ENCODE measurements around the gene P4HB.

Gene P4HB

GRCh38 chr17:81859906-81860755 is at the start of gene P4HB:
P4HB (minus strand) TSS chr17:81860535; CDS start chr17:81860471, 64 bp downstream.
- DNase-seq = no peak

DNA sequence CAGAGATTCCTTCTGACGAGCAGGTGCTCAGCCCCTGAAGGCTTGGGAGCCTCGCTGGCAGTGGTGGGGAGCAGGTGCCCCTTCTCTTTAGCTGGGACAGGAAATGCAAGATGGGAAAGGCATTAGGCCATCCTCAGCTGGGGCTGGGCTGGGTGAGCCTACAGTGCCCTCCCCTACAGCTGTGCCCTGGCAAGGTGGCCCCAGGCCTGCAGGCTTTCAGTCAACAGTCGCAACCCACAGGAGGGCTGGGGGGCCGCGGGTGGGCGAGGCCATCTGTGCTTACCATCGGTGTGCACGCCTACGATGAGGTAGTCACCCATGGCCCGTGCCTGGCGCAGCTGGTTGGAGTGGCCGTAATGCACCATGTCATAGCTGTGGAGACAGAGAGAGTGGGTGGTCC is 48.9 kb upstream of the P4HB start:
- no peak for DNase-seq

GRCh38 chr17:81908793-81909192 is 48.5 kb upstream of the P4HB start:
- DNase-seq = no peak

GRCh38 chr17:81907219-81908145 is 47.1 kb upstream of the P4HB start:
- DNase-seq = no peak

- no peak for DNase-seq
Observed at GRCh38 chr17:81906476-81907218, 46.3 kb upstream of the P4HB start.

DNA sequence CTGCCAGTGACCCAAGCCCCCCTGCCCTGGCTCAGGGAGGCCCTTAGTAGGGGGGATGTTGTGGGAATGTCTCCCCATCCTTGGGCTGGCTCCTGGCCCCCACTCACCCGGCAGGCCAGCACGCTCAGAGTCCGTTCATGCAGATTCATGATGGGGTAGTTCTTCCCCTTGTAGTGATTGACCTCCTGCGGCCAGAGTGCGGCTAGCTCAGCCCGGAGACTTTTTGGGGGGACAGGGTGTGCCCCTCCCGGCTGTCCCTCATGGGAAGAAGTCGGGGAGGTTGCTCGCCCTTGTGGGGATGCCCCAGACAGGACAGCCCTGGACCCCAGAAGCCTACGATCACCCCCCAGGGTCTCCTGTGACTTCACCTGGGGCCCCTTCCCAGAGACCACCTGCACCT is 45.7 kb upstream of the P4HB start:
- no peak for DNase-seq

DNA sequence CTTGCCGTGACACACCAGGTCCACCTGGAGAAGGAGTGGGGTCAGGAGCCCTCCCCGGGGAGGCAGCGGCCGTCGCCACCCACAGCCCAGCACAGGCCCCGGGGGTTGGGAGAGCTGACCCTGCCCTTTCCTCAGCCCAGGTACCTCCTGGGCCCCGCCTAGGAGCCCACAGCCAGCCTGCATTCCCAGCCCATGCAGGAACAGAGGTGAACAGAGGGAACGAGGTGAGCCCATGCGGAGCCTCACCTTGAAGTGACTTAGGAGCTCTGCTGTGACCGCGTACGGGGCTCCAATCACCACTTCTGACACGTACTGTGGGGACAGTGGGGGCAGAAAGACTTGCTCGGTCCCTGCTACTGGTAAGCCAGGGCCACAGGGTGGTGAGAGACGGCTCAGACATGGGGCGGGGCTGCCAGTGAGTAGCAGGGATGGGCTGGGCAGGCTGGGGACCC is 45.1 kb upstream of the P4HB start:
- no peak for DNase-seq

DNA sequence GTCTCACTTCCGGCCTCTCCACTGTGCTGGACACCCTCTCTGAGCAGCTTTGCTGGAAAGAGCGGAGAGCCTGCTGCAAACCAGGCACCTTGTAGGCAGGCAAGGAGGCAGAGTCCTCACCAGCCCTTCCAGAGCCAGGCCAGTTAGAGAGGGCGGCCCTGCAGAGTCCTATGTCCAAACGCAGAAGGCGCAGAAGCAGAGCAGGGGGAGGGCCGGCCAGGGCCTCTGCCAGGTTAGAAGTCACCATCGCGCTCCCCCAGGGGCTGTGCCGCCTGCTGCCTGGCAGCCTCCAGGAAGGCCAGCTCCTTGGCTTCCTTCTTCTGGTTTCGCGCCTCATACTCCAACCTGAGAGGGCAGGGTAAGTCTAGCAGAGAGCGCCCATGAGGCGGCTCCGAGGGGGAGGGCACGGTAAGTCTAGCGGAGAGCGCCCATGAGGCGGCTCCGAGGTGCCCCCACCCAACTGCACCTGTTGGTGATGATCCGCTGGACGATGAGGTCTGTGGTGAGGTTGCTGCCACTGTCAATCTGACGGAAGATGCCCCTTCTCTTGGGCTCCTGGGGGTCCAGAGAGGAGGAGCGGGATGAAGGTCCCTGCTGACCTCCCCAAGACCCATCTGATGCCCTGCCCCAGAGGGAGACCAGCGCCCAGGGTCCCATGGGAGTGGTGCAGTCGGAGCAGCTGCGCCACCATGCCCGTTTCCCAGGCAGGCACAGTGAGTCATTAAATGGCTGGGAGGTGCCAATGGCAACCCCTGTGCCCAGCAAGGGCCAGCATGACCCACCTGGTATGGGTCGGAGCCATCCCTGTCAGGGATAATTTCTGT is 44.5 kb upstream of the P4HB start:
- no peak for DNase-seq

DNA sequence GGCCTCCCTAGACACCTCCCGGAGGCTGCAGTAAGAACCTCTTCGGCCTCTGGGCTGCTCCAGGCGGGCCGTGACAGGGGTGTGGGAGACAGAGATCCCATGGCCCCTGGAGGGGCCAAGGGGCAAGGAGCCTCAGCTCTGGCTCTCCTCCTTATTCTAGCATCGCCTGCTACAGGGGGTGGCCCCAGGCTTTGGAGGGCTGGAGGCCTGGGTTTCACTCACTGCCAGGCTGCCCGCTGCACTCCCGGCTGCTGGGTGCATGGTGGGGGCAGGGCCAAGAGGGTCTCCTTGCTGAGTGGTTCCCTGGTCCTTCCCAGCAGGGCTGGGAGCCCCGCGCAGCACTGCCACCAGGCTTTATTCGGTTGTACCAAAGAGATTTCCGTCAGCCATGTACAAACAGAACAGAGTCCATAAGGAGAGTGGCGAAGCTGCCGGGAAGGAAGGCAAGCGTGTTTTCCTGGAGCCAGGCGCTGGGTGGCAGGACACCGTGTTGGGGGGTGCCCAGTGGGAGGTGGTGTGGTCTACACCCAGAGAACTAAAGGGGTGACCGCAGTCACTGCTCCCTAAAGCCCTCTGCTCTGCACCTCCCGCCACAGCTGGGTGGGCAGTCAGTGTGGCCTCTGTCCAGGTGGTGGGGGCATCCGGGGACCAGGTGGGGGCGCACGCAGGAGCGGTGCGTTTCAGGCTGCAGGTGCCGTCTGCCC is 43.7 kb upstream of the P4HB start:
- DNase-seq = no peak

GRCh38 chr17:81903415-81903831 is 43.1 kb upstream of the P4HB start:
- DNase-seq = no peak

DNA sequence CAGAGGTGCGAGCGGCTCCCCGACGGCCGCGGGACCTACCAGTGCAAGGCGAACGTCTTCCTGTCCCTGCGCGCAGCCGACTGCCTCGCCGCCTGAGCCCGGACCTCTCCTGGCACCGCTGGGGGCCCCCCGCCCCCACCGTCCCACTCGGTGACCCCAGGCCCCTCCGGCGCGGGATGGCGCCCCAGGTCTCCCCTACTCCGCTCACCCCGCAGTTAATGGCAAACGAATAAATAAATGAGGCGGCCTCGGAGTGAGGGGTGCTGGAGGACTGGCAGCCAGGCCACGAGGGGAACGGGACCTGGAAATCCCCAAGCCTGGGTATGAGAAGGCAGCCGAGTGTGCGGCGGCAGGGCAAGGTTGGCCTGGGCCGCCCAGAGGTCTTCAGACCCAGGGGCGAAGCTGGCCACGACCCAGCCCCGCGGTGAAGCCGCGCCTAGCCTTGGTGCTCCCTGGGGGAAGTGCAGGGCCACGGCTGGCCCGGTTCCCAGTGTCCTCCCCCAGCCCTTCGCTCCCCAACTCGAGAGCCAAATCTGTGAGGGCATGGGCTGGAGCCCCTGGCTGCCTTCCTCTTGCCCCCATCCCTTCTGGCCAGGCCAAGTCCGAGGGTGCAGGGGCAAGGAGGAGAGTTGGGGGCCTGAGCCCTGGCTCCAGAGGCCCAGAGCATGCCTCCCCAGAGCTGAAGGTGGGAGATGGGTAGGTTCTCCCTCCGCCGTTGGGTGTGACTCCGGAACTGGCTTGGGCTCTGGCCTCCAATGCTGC is 42.5 kb upstream of the P4HB start:
- DNase-seq = no peak

DNA sequence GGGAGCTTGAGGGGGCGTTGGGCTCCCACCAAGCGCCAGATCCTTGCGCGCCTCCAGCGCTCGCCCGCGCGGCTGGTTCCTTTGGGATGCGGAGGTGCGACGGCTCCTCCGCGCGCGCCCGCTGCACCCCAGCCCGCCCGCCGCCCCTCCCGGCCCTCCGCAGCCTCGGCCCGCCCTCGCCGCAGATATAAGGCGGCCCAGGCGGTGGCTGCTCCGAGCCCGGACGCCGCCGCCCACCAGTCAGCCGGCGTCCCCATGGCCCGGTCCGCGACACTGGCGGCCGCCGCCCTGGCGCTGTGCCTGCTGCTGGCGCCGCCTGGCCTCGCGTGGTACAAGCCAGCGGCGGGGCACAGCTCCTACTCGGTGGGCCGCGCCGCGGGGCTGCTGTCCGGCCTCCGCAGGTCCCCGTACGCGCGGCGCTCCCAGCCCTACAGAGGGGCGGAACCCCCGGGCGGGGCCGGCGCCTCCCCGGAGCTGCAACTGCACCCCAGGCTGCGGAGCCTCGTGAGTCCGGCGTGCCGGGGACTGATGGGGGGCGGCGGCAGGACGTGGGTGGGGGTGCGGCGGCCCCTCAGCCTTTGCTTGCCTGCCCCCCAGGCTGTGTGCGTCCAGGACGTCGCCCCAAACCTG is 41.8 kb upstream of the P4HB start, which contains the start of gene NPB:
Gene NPB (plus strand): TSS at position 216 of the 630 bp plus-strand sequence. CDS start 40 bp downstream, at position 256.
- no peak for DNase-seq

DNA sequence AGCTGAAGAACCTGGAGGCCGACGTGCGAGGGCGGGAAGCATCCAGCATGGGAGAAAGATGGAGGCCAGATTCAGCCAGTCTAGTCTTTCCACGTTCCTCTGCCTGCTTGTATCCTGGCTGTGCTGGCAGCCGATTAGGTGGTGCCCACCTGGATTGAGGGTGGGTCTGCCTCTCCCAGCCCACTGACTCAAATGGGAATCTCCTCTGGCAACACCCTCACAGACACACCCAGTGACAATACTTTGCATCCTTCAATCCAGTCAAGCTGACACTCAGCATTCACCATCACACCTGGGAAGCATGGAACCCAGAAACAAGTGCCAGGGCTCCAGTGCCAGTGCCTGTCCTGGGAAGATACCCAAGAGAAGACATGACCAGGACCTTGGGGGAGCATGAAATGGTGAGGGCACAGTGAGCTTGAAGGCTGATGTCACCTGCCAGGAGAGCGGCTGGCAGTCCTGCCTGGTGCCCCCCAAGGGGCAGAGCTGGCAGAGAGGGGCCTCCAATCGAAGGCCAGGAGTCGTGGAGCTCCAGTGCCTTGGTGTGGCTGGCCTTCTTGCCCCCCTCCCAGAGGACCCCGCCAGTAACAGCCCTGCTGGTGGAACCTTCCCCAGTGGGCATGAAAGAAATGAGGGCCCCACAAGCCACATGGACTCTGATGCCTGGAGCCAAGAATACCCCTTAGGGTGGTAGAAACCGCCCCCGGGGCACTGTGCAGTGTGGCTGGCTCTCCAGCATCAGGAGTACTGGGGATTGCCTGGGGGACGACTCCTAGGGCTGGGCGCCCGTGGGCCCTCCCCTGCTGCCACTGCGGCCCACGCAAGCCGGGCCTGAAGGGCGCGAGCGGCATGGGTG is 41.1 kb upstream of the P4HB start:
- DNase-seq = no peak

DNA sequence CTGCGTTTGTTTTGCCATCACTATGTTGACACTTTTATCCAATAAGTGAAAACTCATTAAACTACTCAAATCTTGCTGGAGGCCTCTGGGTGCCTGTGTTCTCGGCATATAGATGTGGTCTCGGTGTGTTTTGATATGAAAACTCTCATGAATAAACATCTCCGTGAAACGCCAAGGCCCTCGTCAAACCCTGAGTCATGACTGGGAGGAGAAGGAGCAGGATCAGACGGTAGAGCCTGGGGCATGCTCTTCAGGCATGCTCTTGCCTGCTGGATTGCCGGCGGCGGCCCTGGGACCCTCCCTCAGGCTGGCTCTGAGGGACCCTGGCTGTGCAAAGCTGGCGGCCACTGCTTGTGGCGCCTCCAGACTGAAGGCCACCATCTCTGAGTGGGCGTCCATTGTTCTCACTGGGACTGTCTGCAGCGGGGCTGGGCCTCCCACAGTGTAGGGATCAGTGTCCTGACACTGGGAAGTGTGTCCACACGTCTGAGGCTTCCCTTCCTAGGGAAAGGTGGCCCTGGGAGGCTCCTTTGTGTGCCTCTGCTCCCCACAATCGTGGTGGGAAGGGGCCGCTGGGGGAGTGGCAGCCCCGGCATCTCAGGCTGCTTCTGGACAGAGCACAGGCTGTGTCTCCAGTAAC is 40.0 kb upstream of the P4HB start:
- DNase-seq = no peak

DNA sequence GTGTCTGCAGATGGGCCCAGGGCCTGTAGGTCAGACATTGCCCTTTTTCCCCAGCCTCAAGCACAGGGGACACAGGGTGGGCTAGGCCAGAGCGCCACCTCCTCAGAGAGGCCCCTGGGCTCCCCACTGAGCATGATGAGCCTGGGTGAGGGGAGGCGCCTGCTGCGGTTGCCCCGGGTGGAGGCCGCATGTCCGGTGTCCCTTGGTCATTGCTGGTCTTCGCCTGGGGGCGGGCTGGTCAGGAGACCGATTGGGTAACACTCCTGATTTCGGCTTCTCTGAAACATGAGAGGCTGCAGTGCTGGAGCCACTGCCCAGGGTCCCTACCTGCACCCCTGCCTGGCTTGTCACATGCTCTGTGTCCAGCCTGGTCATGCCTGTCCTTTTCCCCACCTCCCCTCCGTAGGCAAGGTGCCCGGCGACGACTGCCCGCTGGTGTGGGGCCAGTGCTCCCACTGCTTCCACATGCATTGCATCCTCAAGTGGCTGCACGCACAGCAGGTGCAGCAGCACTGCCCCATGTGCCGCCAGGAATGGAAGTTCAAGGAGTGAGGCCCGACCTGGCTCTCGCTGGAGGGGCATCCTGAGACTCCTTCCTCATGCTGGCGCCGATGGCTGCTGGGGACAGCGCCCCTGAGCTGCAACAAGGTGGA is 39.3 kb upstream of the P4HB start:
- DNase-seq = no peak

- no peak for DNase-seq
Observed at GRCh38 chr17:81898885-81899284, 38.5 kb upstream of the P4HB start.

- no peak for DNase-seq
Observed at GRCh38 chr17:81898029-81898866, 37.9 kb upstream of the P4HB start.
